NB4 (cell line): ENCODE results near the gene SUN2.

Source experiments
- CTCF ChIP-seq: IDR thresholded peaks from one replicate; pipeline ENCODE4 v1.5.1; 2012; ENCODE audit warnings: low read depth, low read length
- MAX ChIP-seq: IDR thresholded peaks from 2 replicates; pipeline ENCODE4 v1.6.1; 2011; ENCODE audit warnings: low read depth, low read length
- MYC ChIP-seq: IDR thresholded peaks from 2 replicates; pipeline ENCODE4 v1.6.1; 2011; ENCODE audit warnings: low read depth, low read length
- POLR2A ChIP-seq: IDR thresholded peaks from 2 replicates; pipeline ENCODE4 v1.6.1; 2011; ENCODE audit warnings: mild to moderate bottlenecking; ENCODE audit not compliant: insufficient read length; ENCODE audit errors: extremely low read depth

- TF ChIP-seq CTCF, result no peak
- TF ChIP-seq POLR2A, result no peak
- TF ChIP-seq MAX, result no peak
- TF ChIP-seq MYC, result no peak
These were observed 17.7 kb upstream of the SUN2 start for GRCh38 chr22:38773363-38773946.
